ENCODE measurements around the gene TRAF3.

The TRAF3 gene

GRCh38 chr14:102941419-102942011 is 164.3 kb downstream of the TRAF3 start:
- no peak overlapping the region for H3K4me3 ChIP-seq (IDR thresholded peaks at IDR 0.05; ENCODE audit: insufficient read depth, low read depth, low read length)
- H3K36me3 ChIP-seq (ENCODE audit: insufficient read depth) = no peaks in the 10 kb centered on the region
- no peak overlapping the region for H2AFZ ChIP-seq (ENCODE audit: low read depth)

GRCh38 chr14:102942069-102942468 is 164.8 kb downstream of the TRAF3 start:
- H3K4me2 ChIP-seq = no peak overlapping the region

More at GRCh38 chr14:102941419-102942011, 164.3 kb downstream of the TRAF3 start:
- no peak overlapping the region for H3K4me2 ChIP-seq
- no peak overlapping the region for H3K9ac ChIP-seq
- no peaks in the 10 kb centered on the region for H3K79me2 ChIP-seq (ENCODE audit: insufficient read depth, low read depth)
- H3K27me3 ChIP-seq (ENCODE audit: insufficient read depth, low read depth) = no peaks in the 10 kb centered on the region
- no peak for TF ChIP-seq CTCF (conservative IDR thresholded peaks at IDR 0.05; ENCODE audit: low read depth, low read length)
- no peak overlapping the region for H3K27ac ChIP-seq
- no peaks in the 10 kb centered on the region for H3K4me1 ChIP-seq (ENCODE audit: low read depth, poor library complexity, severe bottlenecking)
- H4K20me1 ChIP-seq (ENCODE audit: insufficient read depth) = no peaks in the 10 kb centered on the region

GRCh38 chr14:102943454-102943853 is 166.2 kb downstream of the TRAF3 start:
- H3K36me3 ChIP-seq (ENCODE audit: insufficient read depth) = no peaks in the 10 kb centered on the region
- no peaks in the 10 kb centered on the region for H3K27me3 ChIP-seq (ENCODE audit: insufficient read depth, low read depth)
- no peak overlapping the region for H3K27ac ChIP-seq
- no peaks in the 10 kb centered on the region for H3K4me1 ChIP-seq (ENCODE audit: low read depth, poor library complexity, severe bottlenecking)
- no peak for TF ChIP-seq CTCF (conservative IDR thresholded peaks at IDR 0.05; ENCODE audit: low read depth, low read length)
- H2AFZ ChIP-seq (ENCODE audit: low read depth) = no peak overlapping the region
- H3K79me2 ChIP-seq (ENCODE audit: insufficient read depth, low read depth) = no peaks in the 10 kb centered on the region
- H3K4me3 ChIP-seq (IDR thresholded peaks at IDR 0.05; ENCODE audit: insufficient read depth, low read depth, low read length) = no peak overlapping the region
- H3K9ac ChIP-seq = no peak overlapping the region
- no peak overlapping the region for H3K4me2 ChIP-seq
- H4K20me1 ChIP-seq (ENCODE audit: insufficient read depth) = no peaks in the 10 kb centered on the region

More at GRCh38 chr14:102942069-102942468, 164.8 kb downstream of the TRAF3 start:
- H2AFZ ChIP-seq (ENCODE audit: low read depth) = no peak overlapping the region
- no peak overlapping the region for H3K4me3 ChIP-seq (IDR thresholded peaks at IDR 0.05; ENCODE audit: insufficient read depth, low read depth, low read length)
- no peak for TF ChIP-seq CTCF (conservative IDR thresholded peaks at IDR 0.05; ENCODE audit: low read depth, low read length)
- H3K79me2 ChIP-seq (ENCODE audit: insufficient read depth, low read depth) = no peaks in the 10 kb centered on the region
- H3K4me1 ChIP-seq (ENCODE audit: low read depth, poor library complexity, severe bottlenecking) = no peaks in the 10 kb centered on the region
- no peaks in the 10 kb centered on the region for H4K20me1 ChIP-seq (ENCODE audit: insufficient read depth)
- H3K27me3 ChIP-seq (ENCODE audit: insufficient read depth, low read depth) = no peaks in the 10 kb centered on the region
- H3K27ac ChIP-seq = no peak overlapping the region
- H3K36me3 ChIP-seq (ENCODE audit: insufficient read depth) = no peaks in the 10 kb centered on the region
- no peak overlapping the region for H3K9ac ChIP-seq

- no peak overlapping the region for H3K27ac ChIP-seq
- no peaks in the 10 kb centered on the region for H3K36me3 ChIP-seq (ENCODE audit: insufficient read depth)
- no peaks in the 10 kb centered on the region for H3K79me2 ChIP-seq (ENCODE audit: insufficient read depth, low read depth)
- H3K4me1 ChIP-seq (ENCODE audit: low read depth, poor library complexity, severe bottlenecking) = no peaks in the 10 kb centered on the region
- H3K9ac ChIP-seq = no peak overlapping the region
- no peak overlapping the region for H3K4me2 ChIP-seq
- H3K27me3 ChIP-seq (ENCODE audit: insufficient read depth, low read depth) = no peaks in the 10 kb centered on the region
- no peak overlapping the region for H2AFZ ChIP-seq (ENCODE audit: low read depth)
- no peak for TF ChIP-seq CTCF (conservative IDR thresholded peaks at IDR 0.05; ENCODE audit: low read depth, low read length)
- no peaks in the 10 kb centered on the region for H4K20me1 ChIP-seq (ENCODE audit: insufficient read depth)
- H3K4me3 ChIP-seq (IDR thresholded peaks at IDR 0.05; ENCODE audit: insufficient read depth, low read depth, low read length) = no peak overlapping the region
Measured at GRCh38 chr14:102943979-102944378, 166.7 kb downstream of the TRAF3 start.
